Measurements from ENCODE around the gene APBB2.
"Not testable (repeated sequence)": the region's sequence is repeated elsewhere in the genome, so short reads cannot be mapped to it uniquely, and the experiment has no call there.

APBB2 gene

GRCh38 chr4:40826821-40827220 is 387.5 kb downstream of the APBB2 start:
- TF ChIP-seq CTCF (conservative IDR thresholded peaks at IDR 0.05) (no peak), ZFX (IDR thresholded peaks at IDR 0.05) (no peak)

GRCh38 chr4:40825014-40825838 is 389.1 kb downstream of the APBB2 start:
- no peak overlapping the region for H3K27ac ChIP-seq
- no peak for TF ChIP-seq ZFX (IDR thresholded peaks at IDR 0.05)
- TF ChIP-seq CTCF (conservative IDR thresholded peaks at IDR 0.05): no peak

More at GRCh38 chr4:40826821-40827220, 387.5 kb downstream of the APBB2 start:
- H3K27ac ChIP-seq: no peak overlapping the region

- TF ChIP-seq ZFX (IDR thresholded peaks at IDR 0.05) (no peak), CTCF (conservative IDR thresholded peaks at IDR 0.05) (no peak)
- no peak overlapping the region for H3K27ac ChIP-seq
Observed at GRCh38 chr4:40822420-40823166, 391.7 kb downstream of the APBB2 start.

GRCh38 chr4:40820101-40820500 is 394.2 kb downstream of the APBB2 start:
- no peak overlapping the region for H3K27ac ChIP-seq
- TF ChIP-seq ZFX (IDR thresholded peaks at IDR 0.05): no peak
- TF ChIP-seq CTCF (conservative IDR thresholded peaks at IDR 0.05): no peak

- not testable (repeated sequence) for H3K27ac ChIP-seq
Observed at GRCh38 chr4:40817157-40817556, 397.2 kb downstream of the APBB2 start.

GRCh38 chr4:40812856-40813255 is 401.5 kb downstream of the APBB2 start:
- TF ChIP-seq CTCF (conservative IDR thresholded peaks at IDR 0.05) (no peak), ZFX (IDR thresholded peaks at IDR 0.05) (no peak)
- H3K27ac ChIP-seq: no peak overlapping the region

- TF ChIP-seq ZFX (IDR thresholded peaks at IDR 0.05) (no peak), CTCF (conservative IDR thresholded peaks at IDR 0.05) (no peak)
- H3K27ac ChIP-seq: no peak overlapping the region
Observed at GRCh38 chr4:40812386-40812785, 402.0 kb downstream of the APBB2 start.
